Chondrocyte (in vitro differentiated cells): Measurements from ENCODE around the gene ZNF700. TPM values are rescaled to one million over a fixed set of nuclear protein-coding genes. Genes with fewer than 3 reads are reported as not detected.

ENCODE experiments used
- DNase-seq: peaks from one replicate; pipeline ENCODE4 v3.0.0; 2021; ENCODE audit warnings: mixed read lengths, low spot score
- H3K27ac Mint-ChIP-seq: one replicate; pipeline ENCODE4 v1.8.0; 2021; ENCODE audit warnings: mild to moderate bottlenecking, moderate library complexity, mixed read lengths; ENCODE audit not compliant: unreplicated experiment
- H3K27me3 Mint-ChIP-seq: 2 replicates; pipeline ENCODE4 v1.8.0; 2021; ENCODE audit warnings: low read depth, mixed read lengths
- H3K36me3 Mint-ChIP-seq: 2 replicates; pipeline ENCODE4 v1.8.0; 2021; ENCODE audit warnings: low read depth, mixed read lengths
- H3K4me1 Mint-ChIP-seq: 2 replicates; pipeline ENCODE4 v1.8.0; 2021; ENCODE audit warnings: low read depth, mild to moderate bottlenecking, mixed read lengths
- H3K4me3 Mint-ChIP-seq: one replicate; pipeline ENCODE4 v1.8.0; 2021; ENCODE audit warnings: mild to moderate bottlenecking, moderate library complexity, mixed read lengths; ENCODE audit not compliant: unreplicated experiment
- H3K9me3 Mint-ChIP-seq: 2 replicates; pipeline ENCODE4 v1.8.0; 2021; ENCODE audit warnings: low read depth, mixed read lengths
- CTCF ChIP-seq: fragments of 200-600 bp; sonication (generic); IDR thresholded peaks from 2 replicates; pipeline ENCODE4 v1.5.0; 2021; ENCODE audit warnings: antibody characterized with exemption, mild to moderate bottlenecking, moderate library complexity
- total RNA-seq: library from RNA; stranded (reverse); gene quantifications from 3 replicates; pipeline ENCODE4 v1.2.1, GENCODE V29; 2021

Gene ZNF700
- total RNA-seq, 1 donor from 2014 or later: 5.5 TPM

DNA sequence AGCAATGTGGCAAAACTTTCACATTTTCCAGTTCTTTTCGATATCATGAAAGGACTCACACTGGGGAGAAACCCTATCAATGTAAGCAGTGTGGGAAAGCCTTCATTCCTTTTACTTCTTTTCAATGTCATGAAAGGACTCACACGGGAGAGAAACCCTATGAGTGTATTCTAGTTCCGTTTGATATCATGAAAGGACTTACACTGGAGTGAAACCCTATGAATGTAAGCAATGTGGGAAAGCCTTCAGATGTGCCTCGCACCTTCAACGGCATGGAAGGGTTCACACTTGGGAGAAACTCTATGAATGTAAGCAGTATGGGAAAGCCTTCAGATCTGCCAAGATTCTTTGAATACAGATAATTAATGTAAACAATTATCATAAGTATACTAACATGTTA is 25.4 kb downstream of the ZNF700 start:
- Mint-ChIP-seq H3K27me3 (no peaks in the 10 kb centered on the region), H3K9me3 (peaks cover 66% of the 10 kb centered on the region), H3K36me3 (peaks cover 70% of the 10 kb centered on the region), H3K27ac (no peak overlapping the region), H3K4me3 (no peak overlapping the region), H3K4me1 (no peaks in the 10 kb centered on the region)
- DNase-seq: no peak
- TF ChIP-seq CTCF: no peak

DNA sequence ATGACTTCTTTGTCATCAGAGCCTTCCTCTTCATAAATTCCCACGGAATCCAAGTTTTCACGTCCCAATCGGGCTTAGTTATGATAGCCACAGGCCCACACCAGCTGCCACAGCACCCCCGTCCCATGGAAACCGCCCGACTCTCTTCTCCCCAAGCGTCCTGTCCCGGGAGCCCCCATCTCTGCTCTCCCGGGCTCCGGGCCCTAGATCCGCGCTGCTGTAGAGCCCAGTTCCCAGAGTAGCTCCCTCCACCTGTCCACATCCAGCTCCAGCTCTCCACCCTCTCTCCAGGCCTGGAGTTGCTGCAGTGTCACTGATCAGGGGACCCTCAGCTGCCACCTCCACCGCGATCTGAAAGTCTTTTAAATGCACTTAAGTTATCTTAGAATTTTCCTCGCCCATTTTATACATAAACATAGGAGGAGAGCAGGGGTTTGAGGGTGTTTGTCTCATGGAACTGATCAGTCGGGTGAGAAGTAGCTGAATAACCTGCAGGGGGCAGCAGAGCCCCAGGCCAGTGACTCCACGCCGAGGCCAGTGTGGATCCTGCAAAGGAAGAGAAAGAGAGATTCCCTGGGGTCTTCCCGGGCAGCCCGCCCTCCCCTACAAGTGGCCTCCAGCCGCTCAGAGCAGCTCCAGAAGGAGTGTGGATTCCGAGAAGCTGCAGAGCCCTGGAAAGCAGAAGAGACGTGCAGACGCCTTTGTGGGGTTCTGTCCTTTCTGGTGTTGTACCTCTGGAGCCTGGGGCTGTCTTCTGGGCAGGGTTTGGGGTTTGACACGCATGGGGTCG is 38.9 kb downstream of the ZNF700 start:
- peak overlapping the region; percentile 98 for H3K27ac Mint-ChIP-seq

DNA sequence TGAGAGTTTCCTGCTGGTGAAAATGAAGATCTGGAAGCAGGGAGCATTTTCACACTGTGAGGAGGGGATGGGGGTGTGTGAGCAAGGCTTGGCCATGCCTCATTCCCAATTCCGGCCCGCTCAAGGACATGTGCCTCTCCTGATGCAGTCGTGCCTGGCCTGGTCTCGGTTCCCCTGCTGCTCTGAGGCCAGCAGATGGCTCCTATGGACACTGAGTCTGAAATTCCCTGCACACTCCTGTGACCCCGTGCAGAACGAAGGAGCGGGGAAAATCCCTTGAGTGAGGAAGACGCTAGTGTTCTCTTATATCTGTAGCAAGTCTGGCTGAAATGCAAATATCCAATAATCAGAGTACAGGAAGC is 39.6 kb downstream of the ZNF700 start:
- no peak for DNase-seq
- Mint-ChIP-seq H3K9me3 (peaks cover 1% of the 10 kb centered on the region), H3K4me3 (peak overlapping the region; percentile 87), H3K4me1 (peaks cover 21% of the 10 kb centered on the region), H3K36me3 (peaks cover 2% of the 10 kb centered on the region), H3K27ac (peak overlapping the region; percentile 98), H3K27me3 (no peaks in the 10 kb centered on the region)
- TF ChIP-seq CTCF: no peak

More for the DNA sequence above, 38.9 kb downstream of the ZNF700 start:
- peaks cover 2% of the 10 kb centered on the region for H3K36me3 Mint-ChIP-seq
- TF ChIP-seq CTCF: peak; percentile 84
- H3K4me1 Mint-ChIP-seq: peaks cover 21% of the 10 kb centered on the region
- DNase-seq: no peak
- H3K27me3 Mint-ChIP-seq: no peaks in the 10 kb centered on the region
- H3K9me3 Mint-ChIP-seq: peaks cover 3% of the 10 kb centered on the region
- peak overlapping the region; percentile 87 for H3K4me3 Mint-ChIP-seq

- Mint-ChIP-seq H3K27me3 (no peaks in the 10 kb centered on the region), H3K4me1 (peaks cover 21% of the 10 kb centered on the region), H3K36me3 (peaks cover 5% of the 10 kb centered on the region), H3K9me3 (peaks cover 5% of the 10 kb centered on the region), H3K4me3 (peak within 1 kb of the TSS; percentile 87), H3K27ac (peak within 1 kb of the TSS; percentile 98)
- no peak for DNase-seq
- no peak for TF ChIP-seq CTCF
Measured at GRCh38 chr19:11964858-11965645, 40.1 kb downstream of the ZNF700 start, which contains the start of gene ZNF763. TSS of gene ZNF763 (plus strand) at chr19:11965040. CDS start at chr19:11965209, 169 bp downstream.

GRCh38 chr19:11970174-11970573 is 45.3 kb downstream of the ZNF700 start:
- Mint-ChIP-seq H3K9me3 (peaks cover 23% of the 10 kb centered on the region), H3K27me3 (no peaks in the 10 kb centered on the region), H3K4me3 (no peak overlapping the region), H3K36me3 (peaks cover 16% of the 10 kb centered on the region), H3K27ac (no peak overlapping the region), H3K4me1 (peaks cover 8% of the 10 kb centered on the region)
- TF ChIP-seq CTCF: no peak
- DNase-seq: no peak
